ENCODE measurements around the gene SP100.

The SP100 gene

GRCh38 chr2:230590333-230590732, 174.3 kb downstream of the SP100 start:
- no peak for TF ChIP-seq CTCF (IDR thresholded peaks at IDR 0.05; ENCODE audit: extremely low read depth, missing control alignments)

GRCh38 chr2:230591850-230592249, 175.8 kb downstream of the SP100 start:
- no peak for DNase-seq (ENCODE audit: low spot score)
- no peak for TF ChIP-seq CTCF (IDR thresholded peaks at IDR 0.05; ENCODE audit: extremely low read depth, missing control alignments)

More at GRCh38 chr2:230590333-230590732, 174.3 kb downstream of the SP100 start:
- DNase-seq (ENCODE audit: low spot score) = no peak

- TF ChIP-seq CTCF (IDR thresholded peaks at IDR 0.05; ENCODE audit: extremely low read depth, missing control alignments) = no peak
- no peak for DNase-seq (ENCODE audit: low spot score)
Measured at GRCh38 chr2:230592775-230593174, 176.8 kb downstream of the SP100 start.
